HG03354 (cell line): ENCODE measurements around the gene PELO.

ENCODE experiments used
- ATAC-seq: cut with Tn5 transposase; IDR thresholded peaks from one replicate; pipeline ENCODE4 v1.9.1; 2021; ENCODE audit warnings: mild to moderate bottlenecking; ENCODE audit not compliant: unreplicated experiment, poor library complexity, severe bottlenecking

Gene PELO

GRCh38 chr5:52770287-52770939 is 17.3 kb upstream of the PELO start:
- ATAC-seq: no peak

- peak; percentile 97 for ATAC-seq
Measured at GRCh38 chr5:52771343-52772039, 16.2 kb upstream of the PELO start.

- no peak for ATAC-seq
Measured at GRCh38 chr5:52772668-52773067, 15.0 kb upstream of the PELO start.

GRCh38 chr5:52773342-52773741 is 14.4 kb upstream of the PELO start:
- ATAC-seq: no peak

GRCh38 chr5:52774005-52774410 is 13.7 kb upstream of the PELO start:
- no peak for ATAC-seq

- no peak for ATAC-seq
Measured at GRCh38 chr5:52776116-52776515, 11.6 kb upstream of the PELO start.

GRCh38 chr5:52777186-52777585 is 10.5 kb upstream of the PELO start:
- ATAC-seq: no peak

GRCh38 chr5:52778781-52779180 is 8.9 kb upstream of the PELO start:
- ATAC-seq: no peak

- ATAC-seq: no peak
Measured at GRCh38 chr5:52779213-52779612, 8.5 kb upstream of the PELO start.

- no peak for ATAC-seq
Measured at GRCh38 chr5:52783226-52783959, 4.3 kb upstream of the PELO start.

GRCh38 chr5:52784737-52785136 is 3.0 kb upstream of the PELO start:
- ATAC-seq: no peak

GRCh38 chr5:52786391-52786790 is 1.3 kb upstream of the PELO start:
- no peak for ATAC-seq

GRCh38 chr5:52786949-52787599 is 642 bp upstream of the PELO start:
- no peak for ATAC-seq

GRCh38 chr5:52788505-52788821 is 747 bp downstream of the PELO start:
- no peak for ATAC-seq

GRCh38 chr5:52789378-52789777 is 1.7 kb downstream of the PELO start:
- no peak for ATAC-seq

- no peak for ATAC-seq
Measured at GRCh38 chr5:52789851-52790250, 2.1 kb downstream of the PELO start.

GRCh38 chr5:52791366-52791765 is 3.6 kb downstream of the PELO start:
- no peak for ATAC-seq

- ATAC-seq: no peak
Measured at GRCh38 chr5:52794519-52794918, 6.8 kb downstream of the PELO start.

GRCh38 chr5:52796031-52796430 is 8.3 kb downstream of the PELO start:
- no peak for ATAC-seq

- no peak for ATAC-seq
Measured at GRCh38 chr5:52796516-52797103, 8.9 kb downstream of the PELO start.
